Liver (tissue), 3 donors: Measurements from ENCODE around the gene SYCP1.

ENCODE experiments used
- HNF4A ChIP-seq, 2 donors: conservative IDR thresholded peaks; 2 replicates each; pipeline ENCODE4 v1.6.1; 2016; ENCODE audit warnings: antibody characterized with exemption in 2 of 2, mild to moderate bottlenecking in 2 of 2
- RAD21 ChIP-seq, 2 donors: IDR thresholded peaks; 2 replicates each; pipeline ENCODE4 v1.6.1; 2016; ENCODE audit warnings: antibody characterized with exemption in 2 of 2, mild to moderate bottlenecking in 2 of 2
- TF ChIP-seq, protein P1 (sequence below): fragments of 150-350 bp; IDR thresholded peaks from 2 replicates; pipeline ENCODE4 v1.5.1; 2017; ENCODE audit warnings: improper control_type of control experiment, low read depth, low read length; ENCODE audit not compliant: missing input control
- TF ChIP-seq, protein P2 (sequence below): IDR thresholded peaks from 2 replicates; pipeline ENCODE4 v1.6.1; 2016; ENCODE audit warnings: antibody characterized with exemption
- donor health status: healthy.
- donor health status: healthy.

DNA sequence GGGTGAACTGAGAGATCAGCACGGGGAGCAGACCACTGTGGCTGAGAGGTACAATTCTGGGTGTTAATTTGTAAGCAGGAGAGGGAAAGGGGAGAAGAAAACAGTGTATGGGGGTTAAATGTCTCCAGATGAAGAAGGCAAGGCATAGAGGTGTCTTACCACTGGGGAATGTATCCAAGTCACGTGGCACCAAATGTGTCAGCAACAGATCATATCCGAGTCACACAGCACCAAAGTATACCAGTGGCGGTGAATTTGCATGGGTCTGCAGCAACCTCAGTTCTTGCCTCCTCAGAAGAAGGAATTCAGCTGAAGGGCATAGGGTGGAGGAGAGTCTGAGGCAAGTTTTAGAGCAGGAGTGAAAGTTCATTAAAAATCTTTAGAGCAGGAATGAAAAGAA lies 21.2 kb upstream of the SYCP1 start:
- TF ChIP-seq, protein P1, sequence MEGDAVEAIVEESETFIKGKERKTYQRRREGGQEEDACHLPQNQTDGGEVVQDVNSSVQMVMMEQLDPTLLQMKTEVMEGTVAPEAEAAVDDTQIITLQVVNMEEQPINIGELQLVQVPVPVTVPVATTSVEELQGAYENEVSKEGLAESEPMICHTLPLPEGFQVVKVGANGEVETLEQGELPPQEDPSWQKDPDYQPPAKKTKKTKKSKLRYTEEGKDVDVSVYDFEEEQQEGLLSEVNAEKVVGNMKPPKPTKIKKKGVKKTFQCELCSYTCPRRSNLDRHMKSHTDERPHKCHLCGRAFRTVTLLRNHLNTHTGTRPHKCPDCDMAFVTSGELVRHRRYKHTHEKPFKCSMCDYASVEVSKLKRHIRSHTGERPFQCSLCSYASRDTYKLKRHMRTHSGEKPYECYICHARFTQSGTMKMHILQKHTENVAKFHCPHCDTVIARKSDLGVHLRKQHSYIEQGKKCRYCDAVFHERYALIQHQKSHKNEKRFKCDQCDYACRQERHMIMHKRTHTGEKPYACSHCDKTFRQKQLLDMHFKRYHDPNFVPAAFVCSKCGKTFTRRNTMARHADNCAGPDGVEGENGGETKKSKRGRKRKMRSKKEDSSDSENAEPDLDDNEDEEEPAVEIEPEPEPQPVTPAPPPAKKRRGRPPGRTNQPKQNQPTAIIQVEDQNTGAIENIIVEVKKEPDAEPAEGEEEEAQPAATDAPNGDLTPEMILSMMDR, result no peak
- no peak for TF ChIP-seq HNF4A (conservative IDR thresholded peaks at IDR 0.05)
- TF ChIP-seq RAD21 (IDR thresholded peaks at IDR 0.05), result no peak
- TF ChIP-seq, protein P2, sequence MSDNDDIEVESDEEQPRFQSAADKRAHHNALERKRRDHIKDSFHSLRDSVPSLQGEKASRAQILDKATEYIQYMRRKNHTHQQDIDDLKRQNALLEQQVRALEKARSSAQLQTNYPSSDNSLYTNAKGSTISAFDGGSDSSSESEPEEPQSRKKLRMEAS, result no peak
